ENCODE measurements around the gene IRS1.

Gene IRS1

DNA sequence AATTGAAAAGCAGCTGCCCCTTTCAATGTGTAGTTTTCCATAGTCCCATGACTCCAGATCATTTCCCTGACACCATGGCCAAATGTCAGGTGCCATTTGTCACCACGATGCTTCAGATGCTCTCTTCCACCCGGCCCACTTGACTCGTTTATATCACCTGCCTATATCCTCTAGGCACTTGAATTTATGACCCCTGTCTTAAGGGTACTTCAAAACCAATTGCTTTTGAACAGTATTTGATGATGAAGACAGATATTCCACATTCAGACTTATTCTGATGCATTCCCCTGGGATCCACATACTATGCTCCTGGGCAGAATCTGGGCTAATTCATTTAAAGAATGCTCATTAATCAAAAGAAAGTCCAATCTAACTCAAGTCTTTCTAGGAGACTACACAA is 19.3 kb upstream of the IRS1 start:
- no peak for DNase-seq

- DNase-seq = no peak
These were observed 13.6 kb upstream of the IRS1 start for GRCh38 chr2:226813148-226813701.

DNA sequence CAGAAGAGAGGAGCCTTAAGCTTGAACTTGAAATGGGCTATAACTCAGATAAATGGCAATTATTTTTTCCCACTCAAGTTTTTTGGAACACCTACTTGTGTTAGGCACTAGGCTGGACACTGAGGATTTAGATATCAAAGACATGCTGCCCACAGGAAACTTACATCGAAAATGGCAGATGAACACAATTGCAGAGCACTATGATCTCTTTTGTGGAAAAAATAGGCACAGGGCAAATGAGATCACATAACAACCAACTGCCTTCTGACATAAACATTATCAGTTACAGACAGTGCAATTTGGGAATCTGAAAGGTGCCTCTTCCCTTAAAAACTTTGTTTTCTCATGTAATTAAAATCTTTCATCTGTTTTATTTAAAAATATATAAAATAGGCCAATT is 3.8 kb upstream of the IRS1 start:
- no peak for DNase-seq

DNA sequence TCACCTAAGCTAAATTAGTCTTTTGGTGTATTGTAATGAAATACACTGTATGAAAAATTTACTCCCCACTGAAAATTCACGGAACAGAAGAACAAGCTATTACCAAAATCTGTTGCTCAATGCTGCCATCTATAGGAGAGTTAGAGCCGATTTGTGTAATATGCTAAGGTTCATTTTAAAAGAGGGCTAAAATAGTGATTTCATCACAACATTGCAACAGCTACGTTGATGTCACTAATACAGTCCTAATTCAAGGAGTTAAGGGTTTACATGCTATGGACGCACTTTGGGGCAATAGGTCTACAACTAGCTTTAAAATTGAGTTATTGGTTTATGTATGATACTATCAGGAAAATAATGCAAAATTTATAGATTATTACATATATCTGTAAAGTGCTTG is 3.0 kb upstream of the IRS1 start:
- no peak for DNase-seq

GRCh38 chr2:226800941-226801784 is 1.5 kb upstream of the IRS1 start:
- DNase-seq = peak; percentile 69

GRCh38 chr2:226799976-226800940 is 638 bp upstream of the IRS1 start:
- DNase-seq = no peak

DNA sequence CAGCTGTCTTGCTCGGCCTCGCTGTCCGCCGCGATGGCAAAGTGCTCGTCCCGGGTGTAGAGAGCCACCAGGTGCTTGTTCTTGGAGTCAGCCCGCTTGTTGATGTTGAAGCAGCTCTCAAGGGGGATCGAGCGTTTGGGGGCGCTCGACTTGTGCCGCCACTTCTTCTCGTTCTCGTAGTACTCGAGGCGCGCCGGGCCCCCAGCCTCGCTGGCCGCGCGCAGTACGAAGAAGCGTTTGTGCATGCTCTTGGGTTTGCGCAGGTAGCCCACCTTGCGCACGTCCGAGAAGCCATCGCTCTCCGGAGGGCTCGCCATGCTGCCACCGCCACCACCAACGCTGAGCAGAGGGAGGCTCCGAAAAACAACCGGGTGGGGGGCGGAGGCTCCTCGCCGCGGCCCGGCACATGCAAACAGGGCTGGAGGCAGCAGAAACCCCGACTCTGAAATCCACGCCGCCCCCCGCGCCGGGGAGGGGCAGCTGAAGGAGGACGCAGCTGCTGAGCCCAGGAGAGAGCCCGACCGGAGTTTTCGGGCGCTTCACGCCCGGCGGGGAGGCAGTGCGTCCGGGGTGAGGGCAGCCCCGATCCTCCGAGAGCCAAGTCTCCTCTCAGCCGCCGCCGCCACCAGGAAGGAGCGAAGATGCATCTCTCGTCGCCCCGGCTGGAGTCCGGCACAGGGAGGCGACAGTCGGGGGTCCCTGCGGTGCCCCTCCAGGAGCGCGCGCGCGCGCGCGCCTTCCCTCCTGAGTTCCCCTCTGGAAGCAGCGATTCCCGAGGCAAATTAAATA is 1.0 kb downstream of the IRS1 start:
- peak; percentile 45 for DNase-seq

- DNase-seq = no peak
These were observed 1.6 kb downstream of the IRS1 start for GRCh38 chr2:226797989-226798421.

- no peak for DNase-seq
These were observed 2.2 kb downstream of the IRS1 start for GRCh38 chr2:226797289-226797988.

DNA sequence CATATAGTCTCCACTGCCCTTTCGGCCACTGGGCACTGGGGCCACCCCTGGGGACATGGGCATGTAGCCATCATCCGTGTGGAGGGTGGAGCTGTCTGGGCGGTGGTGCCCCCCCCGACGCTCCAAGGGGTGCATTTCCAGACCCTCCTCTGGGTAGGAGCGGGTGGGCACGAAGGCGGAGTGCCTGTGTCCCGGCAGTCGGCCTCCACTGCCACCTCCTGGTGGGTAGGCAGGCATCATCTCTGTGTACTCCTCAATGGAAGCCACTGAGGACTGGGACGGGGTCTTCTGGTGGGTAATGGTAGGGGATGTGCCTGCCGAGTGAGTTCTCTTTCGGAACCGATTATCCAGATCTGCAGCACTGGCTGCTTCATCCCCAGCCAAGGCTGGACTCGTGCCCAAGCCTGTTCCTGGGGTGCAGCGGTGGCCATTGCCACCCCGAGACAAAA is 2.8 kb downstream of the IRS1 start:
- DNase-seq = no peak

GRCh38 chr2:226796012-226796839 is 3.4 kb downstream of the IRS1 start:
- no peak for DNase-seq

- no peak for DNase-seq
These were observed 4.2 kb downstream of the IRS1 start for GRCh38 chr2:226795281-226796011.

DNA sequence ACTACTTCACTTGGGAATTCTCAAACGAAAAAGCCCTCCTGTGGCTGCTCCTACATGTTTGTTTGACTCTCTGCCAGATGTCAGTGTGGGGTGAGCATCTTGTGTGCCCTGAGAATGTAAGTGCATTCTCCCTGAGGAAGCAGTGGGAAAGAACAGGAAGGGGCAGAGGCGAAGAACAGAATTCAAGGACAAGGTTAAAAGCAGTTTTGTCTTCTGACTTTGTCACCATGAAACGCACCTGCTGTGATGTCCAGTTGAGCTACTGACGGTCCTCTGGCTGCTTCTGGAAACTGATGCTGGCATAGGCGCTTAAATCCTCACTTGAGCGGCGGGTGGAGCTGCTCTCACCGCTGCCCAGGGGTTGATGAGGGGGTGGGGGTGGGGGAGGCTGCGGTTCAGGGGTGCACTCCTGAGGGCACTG is 4.9 kb downstream of the IRS1 start:
- DNase-seq = no peak

DNA sequence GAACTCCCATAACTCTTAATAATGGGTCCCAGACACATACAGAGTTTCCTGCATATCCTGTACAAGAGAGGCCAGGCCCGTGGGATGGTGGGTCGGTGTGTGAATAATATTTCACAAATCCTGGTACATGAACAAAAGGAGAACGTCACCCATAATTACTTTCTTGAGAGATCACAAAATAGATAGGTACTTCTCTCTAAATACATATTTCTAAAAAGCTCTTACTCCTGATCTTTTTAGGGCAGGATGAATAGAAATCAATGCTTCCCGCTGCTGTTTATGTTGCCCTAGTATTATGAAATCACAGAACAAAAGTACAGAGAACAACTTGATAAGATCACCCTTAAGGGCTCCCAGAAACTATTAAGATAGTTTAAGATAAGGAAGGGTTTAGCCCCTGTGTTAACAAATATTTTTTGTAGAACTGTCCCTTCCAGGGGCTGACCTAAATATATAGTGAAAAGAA is 5.4 kb downstream of the IRS1 start:
- DNase-seq = no peak

DNA sequence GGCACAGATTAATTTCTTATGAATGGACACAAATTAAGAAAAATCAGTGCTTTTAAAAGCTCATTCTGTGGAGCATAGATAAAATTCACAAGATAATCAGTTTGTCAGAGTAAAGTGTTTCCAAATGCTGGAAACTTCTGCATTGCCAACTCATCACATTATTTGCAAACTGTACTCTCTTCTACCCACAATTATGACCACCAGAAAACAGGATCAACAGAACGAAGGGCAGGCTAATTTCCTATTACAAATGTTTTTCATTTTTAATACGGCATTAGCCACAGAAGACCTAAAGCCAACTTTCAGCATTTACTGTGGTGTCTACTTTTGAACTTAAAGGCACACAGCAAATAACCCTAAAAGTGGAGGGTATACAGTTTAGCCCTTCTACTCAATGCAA is 6.0 kb downstream of the IRS1 start:
- no peak for DNase-seq

GRCh38 chr2:226792155-226792881 is 7.3 kb downstream of the IRS1 start:
- DNase-seq = no peak

DNA sequence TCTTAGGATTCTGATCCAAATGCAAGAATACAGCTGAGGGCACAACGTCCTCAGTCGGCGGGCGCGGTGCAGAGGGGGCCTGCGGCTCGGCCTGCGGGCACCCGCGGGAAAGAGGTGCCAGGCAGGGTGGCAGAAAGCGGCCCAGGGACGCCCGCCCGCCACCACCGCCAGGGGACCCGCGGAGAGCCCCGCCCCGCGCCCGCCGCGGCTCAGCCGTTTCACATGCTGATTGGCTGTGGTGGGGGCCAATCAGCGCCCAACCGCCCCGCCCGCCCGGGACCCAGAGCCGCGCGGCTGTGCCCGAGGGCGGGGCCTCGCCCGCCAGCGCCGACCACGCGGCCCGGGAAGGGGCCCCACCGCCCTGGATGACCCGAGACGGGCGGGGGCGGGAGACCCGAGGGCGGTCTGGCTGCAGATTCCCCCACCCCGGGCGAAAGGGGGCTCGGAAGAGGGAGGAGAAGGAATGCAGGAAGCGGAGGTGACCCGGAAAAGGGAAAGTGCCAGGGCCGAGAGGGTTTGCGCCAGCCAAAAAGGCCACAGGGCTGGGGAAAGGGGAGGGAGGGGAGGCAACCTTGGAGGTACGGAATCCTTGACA is 8.0 kb downstream of the IRS1 start:
- peak; percentile 88 for DNase-seq

DNA sequence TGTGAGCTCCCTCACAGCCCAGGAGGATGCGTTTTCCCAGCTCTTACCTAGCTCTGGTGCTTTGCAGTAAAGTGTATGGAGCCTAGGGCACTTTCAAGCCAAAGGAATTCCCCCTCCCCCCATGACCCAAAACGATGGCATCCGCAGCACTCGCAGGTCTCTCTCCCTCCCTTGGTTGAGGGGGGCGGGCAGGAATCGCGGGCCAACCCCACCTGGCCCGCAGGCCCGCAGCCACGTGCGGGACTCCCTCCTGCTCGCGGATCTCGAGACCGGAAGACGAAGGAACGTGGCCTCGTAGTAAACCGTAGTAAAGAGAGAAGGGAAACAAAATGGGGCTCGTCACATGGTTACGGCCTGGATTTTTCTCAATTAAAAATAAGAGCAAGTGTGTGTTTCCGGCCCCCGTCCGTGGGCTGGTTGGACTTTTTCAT is 8.5 kb downstream of the IRS1 start:
- no peak for DNase-seq

DNA sequence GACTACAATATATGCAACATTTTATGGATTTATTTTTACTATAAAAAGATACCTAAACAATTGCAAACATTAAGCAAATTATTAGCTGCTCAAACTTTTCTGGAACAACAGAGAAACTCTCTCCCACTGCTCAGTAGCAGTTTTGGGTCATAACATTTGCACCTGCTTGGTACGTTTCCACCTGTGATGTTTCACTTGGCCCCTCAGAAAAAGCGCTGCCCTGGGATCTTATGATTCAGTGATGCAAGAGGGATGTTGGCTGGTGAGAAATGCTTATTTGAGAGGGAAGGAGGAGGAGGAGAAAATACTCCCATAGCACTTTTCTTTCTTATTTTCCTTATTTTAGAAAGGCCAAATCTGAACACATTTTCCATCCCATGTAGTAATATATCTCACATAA is 9.2 kb downstream of the IRS1 start:
- DNase-seq = no peak
